Keratinocyte (primary cell): ENCODE measurements around the gene FAIM. TPM values are rescaled to one million over a fixed set of nuclear protein-coding genes. Genes with fewer than 3 reads are reported as not detected.
A peak's percentile ranks its signal among the peaks of the same experiment; 100 is the strongest.

Experiments
- DNase-seq: peaks from one replicate; pipeline ENCODE4 v3.0.0-alpha.2; 2011; ENCODE audit warnings: low read depth, missing footprints, low spot score
- FAIRE-seq: peaks from 2 replicates; lab custom pipeline; 2011; peaks lifted over from hg19 to GRCh38; lab: Jason Lieb, UNC
- H2AFZ ChIP-seq: 2 replicates; pipeline ENCODE4 v1.6.0; 2012; ENCODE audit warnings: low read length, control low read depth, inconsistent platforms; ENCODE audit not compliant: control insufficient read depth
- H3K27ac ChIP-seq: 2 replicates; pipeline ENCODE4 v1.5.1; 2011; ENCODE audit warnings: low read length; ENCODE audit not compliant: control insufficient read depth, insufficient read depth
- H3K27me3 ChIP-seq: 3 replicates; pipeline ENCODE4 v1.6.0; 2011; ENCODE audit warnings: low read length; ENCODE audit not compliant: control insufficient read depth, insufficient read depth; ENCODE audit errors: extremely low read depth
- H3K36me3 ChIP-seq, 2 experiments: 2 replicates in 1 of 2; 3 replicates in 1 of 2; pipeline ENCODE4 v1.5.1; 2011; ENCODE audit warnings: low read length in 2 of 2, mild to moderate bottlenecking in 1 of 2; ENCODE audit not compliant: control insufficient read depth in 2 of 2, insufficient read depth in 2 of 2; ENCODE audit errors: extremely low read depth in 1 of 2
- H3K4me1 ChIP-seq: 3 replicates; pipeline ENCODE4 v1.5.1; 2011; ENCODE audit warnings: low read length; ENCODE audit not compliant: control insufficient read depth, insufficient read depth; ENCODE audit errors: extremely low read depth
- H3K4me2 ChIP-seq: 3 replicates; pipeline ENCODE4 v1.6.0; 2011; ENCODE audit warnings: low read depth, low read length; ENCODE audit not compliant: control insufficient read depth, insufficient read depth; ENCODE audit errors: extremely low read depth
- H3K4me3 ChIP-seq, 3 experiments: fragments of 200-600 bp in 1 of 3; sonication (generic) in 1 of 3; 2 replicates in 2 of 3; 3 replicates in 1 of 3; pipeline ENCODE4 v1.5.1; 2011 to 2016; ENCODE audit warnings: low read length in 3 of 3, mild to moderate bottlenecking in 3 of 3, control low read depth in 2 of 3, inconsistent platforms in 1 of 3, low read depth in 1 of 3, mixed read lengths in 1 of 3, mixed run types in 1 of 3, moderate library complexity in 1 of 3; ENCODE audit not compliant: control insufficient read depth in 2 of 3, insufficient read depth in 2 of 3; ENCODE audit errors: extremely low read depth in 1 of 3
- H3K79me2 ChIP-seq: 2 replicates; pipeline ENCODE4 v1.6.0; 2012; ENCODE audit warnings: low read length; ENCODE audit not compliant: control insufficient read depth, insufficient read depth
- H3K9ac ChIP-seq: 3 replicates; pipeline ENCODE4 v1.6.0; 2011; ENCODE audit warnings: low read length; ENCODE audit not compliant: control insufficient read depth, insufficient read depth; ENCODE audit errors: extremely low read depth
- H3K9me1 ChIP-seq: 3 replicates; pipeline ENCODE4 v1.6.0; 2011; ENCODE audit warnings: low read length; ENCODE audit not compliant: control insufficient read depth, insufficient read depth; ENCODE audit errors: extremely low read depth
- H3K9me3 ChIP-seq: 2 replicates; pipeline ENCODE4 v1.5.1; 2012; ENCODE audit warnings: low read depth, low read length; ENCODE audit not compliant: control insufficient read depth
- H4K20me1 ChIP-seq: 3 replicates; pipeline ENCODE4 v1.6.0; 2011; ENCODE audit warnings: low read length; ENCODE audit not compliant: control insufficient read depth, insufficient read depth; ENCODE audit errors: extremely low read depth
- EZH2 ChIP-seq: IDR thresholded peaks from one replicate; pipeline ENCODE4 v1.6.1; 2012; ENCODE audit warnings: inconsistent platforms, mild to moderate bottlenecking, low read length, moderate library complexity
- dilution Hi-C: fragments of 300-500 bp; cut with MboI; formaldehyde crosslinking; loops from one replicate; pipeline ENCODE4 v1.7.0; 2020; ENCODE audit warnings: low sequenced_read_pairs; ENCODE audit not compliant: extremely low pct_ligation_motif_present
- polyA plus RNA-seq, 5 experiments: library from polyadenylated mRNA; depleted of rRNA in 3 of 5; stranded (reverse) in 3 of 5; stranded (forward) in 1 of 5; unstranded in 1 of 5; fragments of >200 nt; gene quantifications; 1 replicate in 1 of 5; 2 replicates in 3 of 5; 3 replicates in 1 of 5; pipeline versions ENCODE4 v1.2.1 to v1.2.3, GENCODE V29; 2011 to 2012; ENCODE audit warnings: missing spikeins in 2 of 5, low read depth in 1 of 5, low replicate concordance in 1 of 5
- TF ChIP-seq, protein P1 (sequence below), 3 experiments: IDR thresholded peaks in 1 of 3; conservative IDR thresholded peaks in 1 of 3; optimal IDR thresholded peaks in 1 of 3; 2 replicates in 2 of 3; 3 replicates in 1 of 3; pipeline versions ENCODE3 to v1.5.1; 2011; ENCODE audit warnings: low read length in 3 of 3, mild to moderate bottlenecking in 3 of 3, moderate library complexity in 2 of 3, control low read depth in 1 of 3, inconsistent platforms in 1 of 3; ENCODE audit not compliant: insufficient read depth in 2 of 3; ENCODE audit errors: extremely low read depth in 1 of 3

FAIM gene
- polyA plus RNA-seq, 1 donor (not counting 4 experiments of a cell fraction or from before 2014, with no cell fraction given) = 6.7 TPM

DNA sequence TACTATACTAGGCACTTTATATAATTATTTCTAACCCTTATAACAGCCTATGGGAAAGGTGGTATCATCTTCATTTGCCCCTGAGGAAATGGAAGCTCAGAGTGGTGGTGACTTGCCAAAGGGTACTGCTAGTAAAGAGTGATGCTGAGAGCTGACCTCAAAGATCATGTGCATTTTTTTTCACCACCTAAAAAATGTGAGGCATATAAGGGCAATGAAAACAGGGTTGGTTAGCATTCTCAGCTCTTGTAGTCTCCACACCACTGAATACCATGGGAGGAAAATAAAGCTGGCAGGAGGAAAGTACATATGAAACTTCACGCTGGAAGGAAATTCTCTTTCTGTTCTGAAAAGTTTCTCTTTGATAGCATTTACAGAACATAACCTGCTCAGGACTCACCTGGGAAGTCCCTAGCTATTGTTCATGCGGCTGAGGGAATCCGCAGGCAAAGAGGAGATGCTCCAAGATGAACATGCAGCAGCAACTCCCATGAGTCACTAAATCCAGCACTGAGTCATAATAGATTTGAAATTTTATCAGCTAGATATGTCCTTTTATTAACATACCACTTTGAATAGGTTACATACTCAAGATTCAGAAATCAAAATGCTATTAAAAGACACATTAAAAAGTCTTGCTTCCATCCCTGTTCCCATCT lies 17.3 kb downstream of the FAIM start:
- TF ChIP-seq EZH2 = no peak
- TF ChIP-seq, protein P1, sequence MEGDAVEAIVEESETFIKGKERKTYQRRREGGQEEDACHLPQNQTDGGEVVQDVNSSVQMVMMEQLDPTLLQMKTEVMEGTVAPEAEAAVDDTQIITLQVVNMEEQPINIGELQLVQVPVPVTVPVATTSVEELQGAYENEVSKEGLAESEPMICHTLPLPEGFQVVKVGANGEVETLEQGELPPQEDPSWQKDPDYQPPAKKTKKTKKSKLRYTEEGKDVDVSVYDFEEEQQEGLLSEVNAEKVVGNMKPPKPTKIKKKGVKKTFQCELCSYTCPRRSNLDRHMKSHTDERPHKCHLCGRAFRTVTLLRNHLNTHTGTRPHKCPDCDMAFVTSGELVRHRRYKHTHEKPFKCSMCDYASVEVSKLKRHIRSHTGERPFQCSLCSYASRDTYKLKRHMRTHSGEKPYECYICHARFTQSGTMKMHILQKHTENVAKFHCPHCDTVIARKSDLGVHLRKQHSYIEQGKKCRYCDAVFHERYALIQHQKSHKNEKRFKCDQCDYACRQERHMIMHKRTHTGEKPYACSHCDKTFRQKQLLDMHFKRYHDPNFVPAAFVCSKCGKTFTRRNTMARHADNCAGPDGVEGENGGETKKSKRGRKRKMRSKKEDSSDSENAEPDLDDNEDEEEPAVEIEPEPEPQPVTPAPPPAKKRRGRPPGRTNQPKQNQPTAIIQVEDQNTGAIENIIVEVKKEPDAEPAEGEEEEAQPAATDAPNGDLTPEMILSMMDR (optimal IDR thresholded peaks at IDR 0.05 in 1 of 3, IDR thresholded peaks at IDR 0.05 in 1 of 3, conservative IDR thresholded peaks at IDR 0.05 in 1 of 3; ENCODE audit: extremely low read depth in 1 of 3, insufficient read depth in 2 of 3, low read length in 3 of 3) = no peak
- Histone ChIP-seq H3K4me3 (peak overlapping the region in 1 of 3 experiments; percentile 23), H2AFZ (peak overlapping the region; percentile 22), H3K36me3 (no peaks in the 10 kb centered on the region), H3K4me1 (peaks cover 14% of the 10 kb centered on the region), H3K4me2 (peak overlapping the region; percentile 78), H4K20me1 (no peaks in the 10 kb centered on the region), H3K9ac (peak overlapping the region; percentile 46), H3K79me2 (no peaks in the 10 kb centered on the region), H3K9me1 (no peaks in the 10 kb centered on the region), H3K27me3 (no peaks in the 10 kb centered on the region), H3K27ac (peak overlapping the region; percentile 74), H3K9me3 (no peaks in the 10 kb centered on the region)
- FAIRE-seq (peak; percentile 99), DNase-seq (peak; percentile 62)
- dilution Hi-C loops = no loop called here

DNA sequence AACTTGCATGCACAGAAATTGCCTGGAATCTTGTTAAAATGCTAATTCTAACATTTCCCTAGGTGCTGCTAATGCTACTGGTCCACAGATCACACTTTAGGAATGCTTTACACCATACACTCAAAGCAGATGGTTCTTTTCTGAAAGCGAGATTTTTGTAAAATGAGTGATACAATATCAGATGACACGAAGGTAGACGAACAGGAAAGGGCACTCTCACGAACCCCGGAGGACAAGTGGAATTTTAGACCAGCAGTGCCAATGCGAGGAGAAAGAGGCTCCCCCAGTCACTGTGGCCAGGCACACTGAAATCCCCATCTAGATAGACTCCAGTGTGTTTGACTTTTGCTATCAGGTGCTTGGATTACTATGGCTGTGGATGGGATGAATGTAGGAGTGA lies 21.0 kb downstream of the FAIM start:
- no peak for TF ChIP-seq EZH2
- TF ChIP-seq, protein P1 (optimal IDR thresholded peaks at IDR 0.05 in 1 of 3, IDR thresholded peaks at IDR 0.05 in 1 of 3, conservative IDR thresholded peaks at IDR 0.05 in 1 of 3; ENCODE audit: extremely low read depth in 1 of 3, insufficient read depth in 2 of 3, low read length in 3 of 3) = no peak
- no peak overlapping the region for H3K4me3 ChIP-seq
- no peaks in the 10 kb centered on the region for H3K79me2 ChIP-seq
- dilution Hi-C loops = no loop called here
- no peaks in the 10 kb centered on the region for H3K9me1 ChIP-seq
- H2AFZ ChIP-seq = no peak overlapping the region
- H3K27ac ChIP-seq = no peak overlapping the region
- no peaks in the 10 kb centered on the region for H3K9me3 ChIP-seq
- H3K4me1 ChIP-seq = peaks cover 14% of the 10 kb centered on the region
- DNase-seq (no peak), FAIRE-seq (no peak)
- no peaks in the 10 kb centered on the region for H4K20me1 ChIP-seq
- H3K4me2 ChIP-seq = no peak overlapping the region
- no peaks in the 10 kb centered on the region for H3K36me3 ChIP-seq
- H3K9ac ChIP-seq = no peak overlapping the region
- no peaks in the 10 kb centered on the region for H3K27me3 ChIP-seq
